Measurements from ENCODE around the gene NUBP2. TPM values are rescaled to one million over a fixed set of nuclear protein-coding genes. Genes with fewer than 3 reads are reported as not detected.

The NUBP2 gene
- total RNA-seq, 3 donors from 2014 or later = 32.1 to 43.1 (median 39.3) TPM

- peaks cover 10% of the 10 kb centered on the region for H3K36me3 ChIP-seq (ENCODE audit: low read depth)
- DNase-seq (no peak), ATAC-seq (no peak)
- intact Hi-C loops (cut with DNase I, micrococcal nuclease) = no loop called here
- H3K9me3 ChIP-seq = no peaks in the 10 kb centered on the region
- H3K4me1 ChIP-seq (ENCODE audit: low read depth) = no peaks in the 10 kb centered on the region
- no peak for TF ChIP-seq CTCF (IDR thresholded peaks at IDR 0.05)
- no peak overlapping the region for H3K4me3 ChIP-seq
These were observed 36.9 kb downstream of the NUBP2 start for GRCh38 chr16:1819611-1820010.

DNA sequence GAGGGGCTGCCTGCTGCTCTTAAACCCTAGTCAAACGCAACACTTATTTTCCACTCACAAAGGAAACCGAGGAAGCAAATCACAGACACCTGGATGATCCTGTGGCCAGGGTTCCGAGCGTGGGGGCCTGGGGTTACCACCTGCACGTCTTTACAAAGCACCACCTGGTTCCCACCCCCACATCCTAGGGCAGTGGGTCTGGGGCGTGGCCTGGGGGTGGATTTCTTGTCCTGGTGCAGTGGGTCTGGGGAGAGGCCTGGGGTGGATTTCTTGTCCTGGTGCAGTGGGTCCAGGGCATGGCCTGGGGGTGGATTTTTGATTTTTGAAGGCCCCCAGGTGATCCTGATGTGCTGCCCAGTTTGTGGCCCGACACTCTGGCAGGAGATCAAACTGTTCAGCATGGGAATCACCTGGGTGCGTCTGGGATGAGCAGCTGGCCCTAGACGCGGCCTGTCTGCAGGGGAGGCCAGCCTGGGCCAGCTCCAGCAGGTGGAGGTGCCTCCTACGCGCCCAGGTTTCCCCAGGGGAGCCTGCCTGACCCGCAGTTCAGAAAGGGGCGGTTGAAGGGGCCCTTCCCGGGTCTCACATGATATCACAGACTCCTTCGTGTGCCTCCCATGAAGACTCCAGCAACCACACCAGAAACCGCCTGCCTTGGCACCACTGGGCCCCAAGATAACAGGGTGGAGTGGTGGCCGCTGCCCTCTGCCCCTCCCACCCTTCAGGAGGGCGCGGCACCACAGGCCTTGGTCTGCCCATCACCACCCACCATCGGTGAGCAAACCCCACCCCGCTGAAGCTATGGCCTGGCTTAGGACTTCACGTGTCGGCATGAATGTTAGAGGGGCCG, 37.6 kb downstream of the NUBP2 start:
- no peak overlapping the region for H3K4me3 ChIP-seq
- H3K36me3 ChIP-seq (ENCODE audit: low read depth) = peaks cover 10% of the 10 kb centered on the region
- intact Hi-C loops (cut with DNase I, micrococcal nuclease) = no loop called here
- H3K9me3 ChIP-seq = no peaks in the 10 kb centered on the region
- TF ChIP-seq CTCF (IDR thresholded peaks at IDR 0.05) = no peak
- DNase-seq (no peak), ATAC-seq (no peak)
- H3K4me1 ChIP-seq (ENCODE audit: low read depth) = peaks cover 3% of the 10 kb centered on the region

- Histone ChIP-seq H3K36me3 (ENCODE audit: low read depth) (peaks cover 10% of the 10 kb centered on the region), H3K9me3 (no peaks in the 10 kb centered on the region), H3K4me1 (ENCODE audit: low read depth) (peaks cover 7% of the 10 kb centered on the region), H3K4me3 (no peak overlapping the region)
- no peak for DNase-seq
- intact Hi-C loops (cut with DNase I, micrococcal nuclease) = no loop called here
- no peak for ATAC-seq
- TF ChIP-seq CTCF (IDR thresholded peaks at IDR 0.05) = no peak
These were observed 38.2 kb downstream of the NUBP2 start for GRCh38 chr16:1820946-1821290.

DNA sequence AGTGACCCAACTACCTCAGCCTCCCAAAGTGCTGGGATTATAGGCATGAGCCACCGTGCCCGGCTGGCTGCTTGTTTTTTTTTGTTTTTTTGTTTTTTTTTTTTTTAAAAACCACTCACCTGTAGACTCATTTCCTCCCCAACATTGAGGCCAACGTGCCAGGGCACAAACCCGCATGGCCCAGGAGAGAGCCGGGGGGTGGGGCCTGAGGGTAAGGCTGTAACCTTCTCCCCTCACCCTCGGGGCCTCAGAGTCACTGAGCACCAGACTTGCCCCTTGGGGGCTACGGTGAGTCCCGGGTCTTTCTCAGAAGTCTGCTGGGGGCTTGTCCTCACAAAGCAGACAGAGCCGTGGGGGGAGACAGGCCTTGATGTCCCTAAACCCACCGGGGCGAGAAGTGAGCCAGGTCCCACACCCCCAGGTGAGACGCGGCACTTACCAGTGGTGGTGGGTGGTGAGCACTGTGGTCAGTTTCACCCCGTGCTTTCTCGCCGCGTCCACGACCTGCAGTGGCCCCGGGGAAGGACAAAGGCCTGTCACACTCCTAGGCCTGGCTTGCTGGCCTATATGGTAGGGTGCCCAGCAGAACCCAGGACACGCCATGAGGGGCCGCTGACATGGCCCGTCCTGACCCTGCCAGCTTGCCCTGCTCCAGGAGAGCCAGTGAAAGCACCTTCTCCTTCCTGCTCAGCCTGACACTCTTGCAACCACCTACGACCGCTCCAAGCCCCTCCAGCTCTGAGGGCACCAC, 39.3 kb downstream of the NUBP2 start:
- DNase-seq (no peak), ATAC-seq (no peak)
- intact Hi-C loops (cut with DNase I, micrococcal nuclease) = no loop called here
- Histone ChIP-seq H3K9me3 (no peaks in the 10 kb centered on the region), H3K36me3 (ENCODE audit: low read depth) (peaks cover 5% of the 10 kb centered on the region), H3K4me1 (ENCODE audit: low read depth) (peaks cover 7% of the 10 kb centered on the region), H3K4me3 (no peak overlapping the region)
- TF ChIP-seq CTCF (IDR thresholded peaks at IDR 0.05) = no peak

GRCh38 chr16:1822801-1823200, 40.0 kb downstream of the NUBP2 start:
- intact Hi-C loops (cut with DNase I, micrococcal nuclease) = no loop called here
- DNase-seq = peak in 1 of 3 donors; percentile 24
- Histone ChIP-seq H3K4me1 (ENCODE audit: low read depth) (peaks cover 9% of the 10 kb centered on the region), H3K9me3 (no peaks in the 10 kb centered on the region), H3K4me3 (no peak overlapping the region), H3K36me3 (ENCODE audit: low read depth) (peaks cover 5% of the 10 kb centered on the region)
- no peak for ATAC-seq
- no peak for TF ChIP-seq CTCF (IDR thresholded peaks at IDR 0.05)

Data from mucosa of descending colon (tissue), 3 donors.